Neural cell (in vitro differentiated cells): ENCODE measurements around the gene FKRP. TPM values are rescaled to one million over a fixed set of nuclear protein-coding genes. Genes with fewer than 3 reads are reported as not detected.

Experiments used
- H2AFZ ChIP-seq: fragments of 200-600, 300-800 bp; sonication (generic), shearing (Covaris generic); 2 replicates; pipeline ENCODE4 v1.6.0; 2014; ENCODE audit warnings: low read depth, mild to moderate bottlenecking, antibody characterized with exemption, low read length, moderate library complexity
- H3F3A ChIP-seq: fragments of 200-600 bp; shearing (Covaris generic); 2 replicates; pipeline ENCODE4 v1.6.1; 2016; ENCODE audit warnings: mild to moderate bottlenecking, moderate library complexity, mixed read lengths, antibody characterized with exemption, low read length; ENCODE audit not compliant: insufficient read depth, poor library complexity, severe bottlenecking
- H3K27ac ChIP-seq: fragments of 200-600, 300-800 bp; sonication (generic), shearing (Covaris generic); 2 replicates; pipeline ENCODE4 v1.5.1; 2014; ENCODE audit warnings: mild to moderate bottlenecking, low read length, moderate library complexity
- H3K27me3 ChIP-seq: fragments of 300-800, 200-600 bp; sonication (generic), shearing (Covaris generic); 2 replicates; pipeline ENCODE4 v1.6.0; 2014; ENCODE audit warnings: mild to moderate bottlenecking, low read depth, low read length, moderate library complexity; ENCODE audit not compliant: insufficient read depth
- H3K36me3 ChIP-seq: fragments of 300-800, 200-600 bp; sonication (generic), shearing (Covaris generic); 2 replicates; pipeline ENCODE4 v1.5.1; 2014; ENCODE audit warnings: mild to moderate bottlenecking, antibody characterized with exemption, low read length, moderate library complexity; ENCODE audit not compliant: insufficient read depth
- H3K4me2 ChIP-seq: fragments of 300-800, 200-600 bp; sonication (generic), shearing (Covaris generic); 2 replicates; pipeline ENCODE4 v1.6.0; 2014; ENCODE audit warnings: mild to moderate bottlenecking, low read length
- H3K4me3 ChIP-seq: fragments of 300-800, 200-600 bp; sonication (generic), shearing (Covaris generic); 2 replicates; pipeline ENCODE4 v1.5.1; 2014; ENCODE audit warnings: mild to moderate bottlenecking, low read length, moderate library complexity
- H3K79me2 ChIP-seq: fragments of 200-600 bp; shearing (Covaris generic); replicated peaks from 2 replicates; pipeline ENCODE4 v1.6.0; 2014; ENCODE audit warnings: mild to moderate bottlenecking, low read length, moderate library complexity; ENCODE audit not compliant: insufficient read depth
- H3K9ac ChIP-seq: fragments of 300-800, 200-600 bp; sonication (generic), shearing (Covaris generic); 2 replicates; pipeline ENCODE4 v1.6.1; 2016; ENCODE audit warnings: mild to moderate bottlenecking, low read length, mixed read lengths
- H3K9me2 ChIP-seq: fragments of 200-600 bp; shearing (Covaris generic); 2 replicates; pipeline ENCODE4 v1.6.1; 2016; ENCODE audit warnings: mild to moderate bottlenecking, low read length, mixed read lengths; ENCODE audit not compliant: insufficient read depth
- H3K9me3 ChIP-seq: fragments of 200-600, 300-800 bp; sonication (generic), shearing (Covaris generic); 2 replicates; pipeline ENCODE4 v1.6.1; 2016; ENCODE audit warnings: mild to moderate bottlenecking, mixed run types, low read length, moderate library complexity, mixed read lengths
- H4K20me1 ChIP-seq: fragments of 200-600 bp; shearing (Covaris generic); 2 replicates; pipeline ENCODE4 v1.6.1; 2016; ENCODE audit warnings: mild to moderate bottlenecking, mixed run types; ENCODE audit not compliant: insufficient read depth
- CTCF ChIP-seq: fragments of 450-650 bp; IDR thresholded peaks from 2 replicates; pipeline ENCODE4 v1.5.1; 2014; ENCODE audit warnings: antibody characterized with exemption, mild to moderate bottlenecking, moderate library complexity; ENCODE audit not compliant: poor library complexity, severe bottlenecking
- EP300 ChIP-seq: fragments of 450-650 bp; conservative IDR thresholded peaks from 2 replicates; pipeline ENCODE4 v1.6.1; 2014; ENCODE audit warnings: antibody characterized with exemption, mild to moderate bottlenecking, moderate library complexity; ENCODE audit not compliant: poor library complexity, severe bottlenecking
- EZH2 ChIP-seq: fragments of 200-600, 300-800 bp; shearing (Covaris generic), sonication (generic); IDR thresholded peaks from 2 replicates; pipeline ENCODE4 v1.6.1; 2014; ENCODE audit warnings: antibody characterized with exemption, low read length, borderline replicate concordance, mild to moderate bottlenecking; ENCODE audit not compliant: insufficient read depth, poor library complexity, severe bottlenecking
- MXI1 ChIP-seq: fragments of 450-650 bp; conservative IDR thresholded peaks from 2 replicates; pipeline ENCODE4 v1.6.1; 2014; ENCODE audit warnings: antibody characterized with exemption, mild to moderate bottlenecking; ENCODE audit not compliant: poor library complexity, severe bottlenecking
- POLR2AphosphoS5 ChIP-seq: IDR thresholded peaks from 2 replicates; pipeline ENCODE4 v1.6.1; 2012
- RAD21 ChIP-seq: fragments of 450-650 bp; conservative IDR thresholded peaks from 2 replicates; pipeline ENCODE4 v1.6.1; 2014; ENCODE audit warnings: antibody characterized with exemption, mild to moderate bottlenecking, moderate library complexity
- REST ChIP-seq: IDR thresholded peaks from 2 replicates; pipeline ENCODE4 v1.6.1; 2012; ENCODE audit warnings: borderline replicate concordance
- SMC3 ChIP-seq: fragments of 450-650 bp; conservative IDR thresholded peaks from 2 replicates; pipeline ENCODE4 v1.6.1; 2014; ENCODE audit warnings: antibody characterized with exemption, mild to moderate bottlenecking, moderate library complexity; ENCODE audit not compliant: poor library complexity
- TAF1 ChIP-seq: IDR thresholded peaks from 2 replicates; pipeline ENCODE4 v1.6.1; 2012; ENCODE audit warnings: low read depth
- polyA plus RNA-seq: library from polyadenylated mRNA; depleted of rRNA; stranded (reverse); fragments of >200 nt; gene quantifications from 2 replicates; pipeline ENCODE4 v1.2.3, GENCODE V29; 2014

Gene FKRP
- polyA plus RNA-seq, 1 donor from 2014 or later: 27.8 TPM

GRCh38 chr19:46755853-46756543 is 10.1 kb downstream of the FKRP start:
- no peak overlapping the region for H3K4me2 ChIP-seq
- H3K9me3 ChIP-seq: no peaks in the 10 kb centered on the region
- no peak overlapping the region for H2AFZ ChIP-seq
- H3K9ac ChIP-seq: no peak overlapping the region
- no peak overlapping the region for H3K4me3 ChIP-seq
- TF ChIP-seq MXI1 (no peak), CTCF (no peak), TAF1 (no peak), REST (no peak), RAD21 (no peak), EZH2 (no peak), EP300 (no peak), POLR2AphosphoS5 (no peak), SMC3 (no peak)
- H4K20me1 ChIP-seq: no peaks in the 10 kb centered on the region
- no peaks in the 10 kb centered on the region for H3K79me2 ChIP-seq
- H3F3A ChIP-seq: no peaks in the 10 kb centered on the region
- H3K27me3 ChIP-seq: no peaks in the 10 kb centered on the region
- H3K36me3 ChIP-seq: no peaks in the 10 kb centered on the region
- no peak overlapping the region for H3K27ac ChIP-seq
- no peaks in the 10 kb centered on the region for H3K9me2 ChIP-seq

GRCh38 chr19:46756544-46756888 is 10.7 kb downstream of the FKRP start:
- Histone ChIP-seq H3K36me3 (no peaks in the 10 kb centered on the region), H3K9ac (no peak overlapping the region), H3K27me3 (no peaks in the 10 kb centered on the region), H2AFZ (no peak overlapping the region), H3K27ac (no peak overlapping the region), H3K4me2 (no peak overlapping the region), H3F3A (no peaks in the 10 kb centered on the region), H3K9me2 (no peaks in the 10 kb centered on the region), H3K4me3 (no peak overlapping the region), H3K9me3 (no peaks in the 10 kb centered on the region), H4K20me1 (no peaks in the 10 kb centered on the region), H3K79me2 (no peaks in the 10 kb centered on the region)
- no peak for TF ChIP-seq POLR2AphosphoS5
- TF ChIP-seq REST: no peak
- TF ChIP-seq CTCF: no peak
- no peak for TF ChIP-seq RAD21
- no peak for TF ChIP-seq SMC3
- no peak for TF ChIP-seq TAF1
- TF ChIP-seq EP300: no peak
- TF ChIP-seq MXI1: no peak
- TF ChIP-seq EZH2: no peak
